ENCODE results near the gene KIAA0753.

Gene KIAA0753

GRCh38 chr17:6545291-6545690, 95.2 kb downstream of the KIAA0753 start:
- no peak for DNase-seq

DNA sequence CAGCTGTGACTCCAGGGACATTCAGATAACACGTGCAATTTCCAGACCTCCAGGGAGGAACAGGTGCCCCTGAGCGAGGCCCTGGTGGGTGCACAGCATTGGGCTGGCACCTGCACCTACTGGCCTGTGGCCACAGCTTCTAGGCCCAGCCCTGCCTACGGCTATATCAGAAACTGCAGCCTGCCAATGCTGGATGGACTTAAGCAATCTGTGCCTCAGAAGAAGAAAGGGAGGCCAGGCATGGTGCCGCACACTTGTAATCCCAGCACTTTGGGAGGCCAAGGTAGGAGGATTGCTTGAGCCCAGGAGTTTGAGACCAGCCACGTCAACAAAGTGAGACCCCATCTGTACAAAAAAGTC, 96.5 kb downstream of the KIAA0753 start:
- DNase-seq: no peak

GRCh38 chr17:6543079-6544010, 97.2 kb downstream of the KIAA0753 start:
- no peak for DNase-seq

DNA sequence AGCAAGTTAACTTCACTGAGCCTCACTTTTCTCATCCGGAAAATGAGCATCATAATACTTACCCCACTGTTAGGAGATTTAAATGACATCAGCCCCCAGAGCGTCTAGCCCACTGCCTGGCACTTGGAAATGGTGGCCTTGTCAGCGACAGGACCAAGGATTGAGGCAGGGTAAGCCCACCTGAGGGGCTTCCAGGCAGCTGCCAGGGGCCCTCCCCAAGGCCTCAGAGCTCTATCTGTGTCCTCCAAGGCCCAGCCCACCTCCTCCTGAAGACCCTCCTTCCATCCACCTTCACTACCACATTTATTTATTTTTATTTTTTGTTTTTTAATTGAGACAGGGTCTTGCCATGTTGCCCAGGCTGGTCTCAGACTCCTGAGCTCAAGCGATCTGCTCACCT, 97.9 kb downstream of the KIAA0753 start:
- DNase-seq: no peak

DNA sequence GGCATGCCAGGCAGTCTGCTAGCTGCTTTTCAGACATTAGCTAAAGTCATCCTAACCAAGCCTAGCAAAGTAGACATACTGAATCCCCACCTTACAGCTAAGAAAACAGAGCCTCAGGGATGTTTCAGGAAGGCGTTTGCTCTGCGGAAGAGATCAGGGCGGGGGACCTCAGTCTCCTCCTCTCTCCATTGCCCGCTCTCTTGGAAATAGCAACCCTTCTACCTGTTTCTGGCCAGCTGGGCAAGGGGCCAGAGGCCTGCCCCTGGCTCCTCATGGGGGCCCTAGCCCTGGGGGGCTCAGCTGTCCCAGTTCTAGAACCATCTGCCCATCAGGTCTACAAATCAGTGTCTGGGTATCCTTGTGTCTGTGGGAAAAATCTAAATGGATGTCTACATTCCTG, 98.6 kb downstream of the KIAA0753 start:
- no peak for DNase-seq

DNA sequence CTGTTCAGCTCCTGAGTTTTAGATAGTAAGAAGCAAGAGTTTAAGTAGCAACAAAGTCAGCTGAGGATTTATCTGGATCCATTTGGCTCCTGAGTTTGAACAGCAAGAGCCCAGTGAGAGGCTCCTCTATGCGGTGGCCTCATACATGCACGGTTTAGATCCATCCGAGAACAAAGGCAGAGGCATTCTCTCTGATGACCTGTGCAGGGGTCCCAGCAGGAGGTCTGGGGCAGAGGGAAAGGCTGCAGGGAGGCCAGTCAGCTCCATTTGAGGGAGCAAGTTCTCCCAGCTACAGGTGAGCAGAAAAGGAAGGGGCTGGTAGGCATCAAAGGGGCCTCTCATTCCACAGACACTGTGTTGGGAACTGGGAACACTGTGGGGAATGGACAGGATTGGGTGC, 100.6 kb downstream of the KIAA0753 start:
- no peak for DNase-seq

DNA sequence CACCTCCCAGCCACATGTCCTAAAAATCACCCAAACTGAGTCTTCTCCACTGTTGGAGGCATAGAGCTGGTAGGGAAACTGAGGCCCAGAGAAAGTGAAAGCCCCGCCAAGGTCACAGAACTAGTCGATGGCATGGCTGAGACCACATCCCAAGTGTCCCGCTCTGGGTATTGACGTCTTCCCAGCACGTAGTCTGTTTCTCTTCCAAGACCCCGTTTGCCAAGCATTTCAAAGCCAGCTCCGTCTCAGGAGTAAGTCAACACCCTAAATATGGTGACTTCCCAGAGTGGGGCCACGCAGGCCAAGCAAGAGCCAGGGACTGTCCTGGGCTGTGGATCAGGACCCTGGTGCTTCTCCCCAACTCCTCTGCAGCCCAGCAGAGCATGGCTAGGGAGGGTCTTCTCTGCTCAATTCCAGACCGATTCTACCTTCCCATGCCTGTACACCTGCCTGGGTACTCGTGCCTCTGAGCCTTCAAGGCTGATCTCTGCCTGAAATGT, 103.9 kb downstream of the KIAA0753 start:
- DNase-seq: no peak

- no peak for DNase-seq
Observed at GRCh38 chr17:6536053-6536452, 104.5 kb downstream of the KIAA0753 start.

GRCh38 chr17:6534846-6535514, 105.5 kb downstream of the KIAA0753 start:
- no peak for DNase-seq

GRCh38 chr17:6532441-6532885, 108.0 kb downstream of the KIAA0753 start:
- no peak for DNase-seq

DNA sequence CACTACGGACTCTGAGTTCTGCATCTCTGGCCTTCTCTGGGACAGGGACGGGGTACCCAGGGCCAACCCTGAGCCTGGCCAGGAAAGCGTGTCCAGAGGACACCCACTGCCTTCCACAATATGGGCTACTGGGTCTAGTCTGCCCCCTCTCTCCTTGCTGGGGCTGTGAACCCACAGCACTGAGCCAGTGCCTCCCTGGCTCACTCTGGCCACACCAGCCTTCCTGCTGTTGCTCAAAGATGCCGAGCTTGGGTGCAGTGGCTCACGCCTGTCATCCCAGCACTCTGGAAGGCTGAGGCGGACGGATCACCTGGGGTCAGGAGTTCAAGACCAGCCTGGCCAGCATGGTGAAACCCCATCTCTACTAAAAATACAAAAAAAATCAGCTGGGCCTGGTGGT, 108.9 kb downstream of the KIAA0753 start:
- DNase-seq: no peak

DNA sequence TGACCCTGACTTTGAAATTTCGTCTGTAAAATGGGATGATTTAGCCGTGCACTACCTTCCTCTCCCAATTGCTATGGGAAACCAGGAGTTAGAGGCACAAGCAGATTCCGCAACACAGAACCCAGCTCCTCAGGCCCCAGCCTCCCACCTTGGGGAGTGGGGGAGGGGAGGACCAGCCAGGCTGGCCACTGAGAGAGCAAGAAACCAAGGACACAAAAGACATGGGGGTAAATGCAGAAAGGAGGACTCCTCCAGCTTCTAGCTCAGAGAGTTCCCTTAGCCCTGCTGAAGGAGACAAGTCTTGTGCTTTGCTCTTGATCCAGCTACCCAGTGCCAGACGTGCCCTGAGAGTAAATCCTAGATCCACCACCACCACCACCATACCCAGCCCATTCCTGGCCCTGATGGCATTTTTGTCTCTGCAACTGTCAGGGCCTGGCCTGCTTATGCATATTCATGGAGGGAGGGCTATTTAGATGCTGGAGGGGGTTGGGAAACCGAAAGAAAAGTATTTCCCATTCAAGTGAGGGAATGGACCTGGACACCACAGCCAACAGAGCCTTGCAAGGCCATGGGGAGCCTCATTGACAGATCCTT, 110.1 kb downstream of the KIAA0753 start:
- DNase-seq: no peak

DNA sequence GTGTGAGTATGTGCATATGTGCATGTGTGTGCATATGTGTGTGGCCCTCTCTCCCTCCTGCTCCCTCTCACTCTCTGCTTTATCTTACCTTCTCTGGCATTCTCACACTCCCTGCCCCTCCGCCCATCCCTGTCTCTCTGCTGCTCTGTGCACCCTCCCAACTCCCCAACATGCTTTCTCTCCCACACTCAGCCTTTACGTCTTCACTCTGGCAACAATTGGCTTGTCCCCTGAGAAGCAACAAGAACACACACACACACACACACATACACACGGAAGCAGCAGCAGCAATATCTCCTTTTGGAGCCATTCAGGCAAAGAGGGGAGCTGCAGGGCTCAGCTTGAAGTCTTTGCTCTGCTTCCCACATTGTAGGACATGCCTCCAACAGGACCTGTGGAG, 112.0 kb downstream of the KIAA0753 start:
- DNase-seq: no peak
